ENCODE results near the gene ZNF384. TPM values are rescaled to one million over a fixed set of nuclear protein-coding genes. Genes with fewer than 3 reads are reported as not detected.

The ZNF384 gene
- total and polyA plus RNA-seq, 2 experiments from 2014 or later, result 44.1 to 44.9 TPM

- Histone ChIP-seq H3K4me1 (ENCODE audit: low read depth) (no peaks in the 10 kb centered on the region), H3K27ac (no peak overlapping the region), H3K4me3 (no peak overlapping the region), H3K9me3 (ENCODE audit: low read depth) (no peaks in the 10 kb centered on the region), H3K36me3 (no peaks in the 10 kb centered on the region), H3K27me3 (no peaks in the 10 kb centered on the region)
- DNase-seq (ENCODE audit: low read depth in 1 of 2, low spot score in 1 of 2), result no peak
- no peak for TF ChIP-seq CTCF (IDR thresholded peaks at IDR 0.05; ENCODE audit: low read depth, low read length)
Measured at GRCh38 chr12:6640497-6640896, 48.7 kb downstream of the ZNF384 start.

- Histone ChIP-seq H3K27ac (no peak overlapping the region), H3K27me3 (no peaks in the 10 kb centered on the region), H3K9me3 (ENCODE audit: low read depth) (no peaks in the 10 kb centered on the region), H3K36me3 (no peaks in the 10 kb centered on the region), H3K4me3 (no peak overlapping the region), H3K4me1 (ENCODE audit: low read depth) (no peaks in the 10 kb centered on the region)
- TF ChIP-seq CTCF (IDR thresholded peaks at IDR 0.05; ENCODE audit: low read depth, low read length), result no peak
- no peak for DNase-seq (ENCODE audit: low read depth in 1 of 2, low spot score in 1 of 2)
Measured at GRCh38 chr12:6639151-6639801, 49.9 kb downstream of the ZNF384 start.

GRCh38 chr12:6638305-6638704 is 50.9 kb downstream of the ZNF384 start:
- H3K27me3 ChIP-seq, result no peaks in the 10 kb centered on the region
- no peak overlapping the region for H3K4me3 ChIP-seq
- TF ChIP-seq CTCF (IDR thresholded peaks at IDR 0.05; ENCODE audit: low read depth, low read length), result no peak
- no peaks in the 10 kb centered on the region for H3K9me3 ChIP-seq (ENCODE audit: low read depth)
- no peak overlapping the region for H3K27ac ChIP-seq
- no peaks in the 10 kb centered on the region for H3K4me1 ChIP-seq (ENCODE audit: low read depth)
- H3K36me3 ChIP-seq, result no peaks in the 10 kb centered on the region
- no peak for DNase-seq (ENCODE audit: low read depth in 1 of 2, low spot score in 1 of 2)

- no peaks in the 10 kb centered on the region for H3K4me1 ChIP-seq (ENCODE audit: low read depth)
- DNase-seq (ENCODE audit: low read depth in 1 of 2, low spot score in 1 of 2), result no peak
- H3K27me3 ChIP-seq, result no peaks in the 10 kb centered on the region
- H3K36me3 ChIP-seq, result no peaks in the 10 kb centered on the region
- no peak within 1 kb of the TSS for H3K27ac ChIP-seq
- no peaks in the 10 kb centered on the region for H3K9me3 ChIP-seq (ENCODE audit: low read depth)
- no peak for TF ChIP-seq CTCF (IDR thresholded peaks at IDR 0.05; ENCODE audit: low read depth, low read length)
- H3K4me3 ChIP-seq, result no peak within 1 kb of the TSS
Measured at GRCh38 chr12:6635856-6636531, 53.2 kb downstream of the ZNF384 start, which contains the start of gene LPAR5. LPAR5 (minus strand) TSS chr12:6635959; CDS start chr12:6621248, 14,711 bp downstream.

- Histone ChIP-seq H3K4me3 (no peak overlapping the region), H3K27ac (no peak overlapping the region)
- DNase-seq (ENCODE audit: low read depth in 1 of 2, low spot score in 1 of 2), result no peak
Measured at GRCh38 chr12:6635375-6635855, 53.8 kb downstream of the ZNF384 start.

More at GRCh38 chr12:6635375-6635855, 53.8 kb downstream of the ZNF384 start:
- no peaks in the 10 kb centered on the region for H3K9me3 ChIP-seq (ENCODE audit: low read depth)
- no peaks in the 10 kb centered on the region for H3K27me3 ChIP-seq
- no peak for TF ChIP-seq CTCF (IDR thresholded peaks at IDR 0.05; ENCODE audit: low read depth, low read length)
- no peaks in the 10 kb centered on the region for H3K4me1 ChIP-seq (ENCODE audit: low read depth)
- no peaks in the 10 kb centered on the region for H3K36me3 ChIP-seq
